NAMALWA (cell line): ENCODE data around the gene TSPEAR.
"Not testable (repeated sequence)": the region's sequence is repeated elsewhere in the genome, so short reads cannot be mapped to it uniquely, and the experiment has no call there.

Source experiments
- DNase-seq: peaks from one replicate; pipeline ENCODE4 v3.0.0-alpha.2; 2015; ENCODE audit warnings: low spot score

TSPEAR gene

GRCh38 chr21:44627181-44627822 is 84.1 kb downstream of the TSPEAR start:
- DNase-seq = not testable (repeated sequence)

DNA sequence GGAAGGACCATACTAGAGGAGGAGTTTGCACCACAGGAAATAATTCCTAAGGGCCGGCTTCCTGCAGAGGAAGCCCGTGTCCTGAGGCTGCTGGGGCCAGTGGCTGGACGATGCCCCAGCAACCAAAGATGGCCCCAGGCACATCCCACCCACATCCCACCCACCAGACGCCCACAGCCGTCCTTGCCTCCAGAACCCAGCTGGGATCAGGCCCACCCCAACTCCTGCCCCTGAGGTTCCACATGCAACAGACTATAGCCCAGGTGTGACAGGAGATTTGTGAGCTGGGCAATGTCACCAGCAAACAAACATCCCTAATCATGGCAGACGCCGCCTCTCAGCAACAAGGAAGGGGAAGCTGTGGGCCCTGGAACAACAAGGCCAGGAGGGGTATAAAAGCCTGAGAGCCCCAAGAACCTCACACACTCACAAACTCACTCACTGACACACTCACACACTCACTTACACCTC is 84.7 kb downstream of the TSPEAR start, which contains the start of gene KRTAP10-9:
KRTAP10-9 (plus strand) TSS at position 421 of the 471 bp plus-strand sequence. CDS start 79 bp downstream, outside the sequence.
- no peak for DNase-seq

DNA sequence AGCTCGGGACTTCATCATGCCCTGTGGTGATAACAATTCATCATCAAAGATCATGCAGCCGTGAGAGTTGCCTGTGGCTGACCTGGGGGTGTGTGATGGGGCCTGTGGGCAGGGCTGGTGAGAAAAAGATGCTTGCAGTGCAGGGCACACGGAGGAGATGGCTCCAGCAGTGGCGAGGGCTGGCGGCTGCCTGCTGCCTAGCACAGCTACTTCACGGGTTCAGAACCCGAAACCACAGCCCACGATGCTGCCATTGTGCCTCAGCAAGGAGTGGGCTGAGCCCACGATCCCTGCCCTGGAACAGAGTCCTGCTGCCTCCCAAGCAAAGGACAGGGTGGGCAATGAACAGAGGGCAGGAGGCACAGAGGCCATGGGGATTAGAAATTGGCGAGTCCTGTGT is 85.1 kb downstream of the TSPEAR start:
- DNase-seq = no peak

DNA sequence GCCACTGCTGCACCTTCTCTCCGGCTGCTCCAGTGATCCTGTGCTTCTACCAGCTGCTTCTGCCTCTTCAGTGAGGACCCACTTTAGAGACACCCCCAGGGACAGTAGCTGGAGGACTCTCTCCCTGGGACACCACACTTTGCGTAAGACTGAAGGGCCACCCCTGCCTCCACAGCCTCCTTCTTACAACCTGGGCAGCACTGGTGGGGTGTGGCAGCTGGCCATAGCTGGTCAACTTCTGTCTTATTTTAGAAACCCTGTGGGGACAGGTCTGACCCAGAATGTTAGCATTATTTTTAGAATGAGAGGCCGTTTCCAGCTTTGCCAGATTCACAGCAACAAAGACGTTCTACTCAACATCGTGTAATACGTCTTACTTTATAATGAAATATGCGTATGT is 85.6 kb downstream of the TSPEAR start:
- DNase-seq = no peak

GRCh38 chr21:44623575-44623974 is 87.8 kb downstream of the TSPEAR start:
- no peak for DNase-seq

DNA sequence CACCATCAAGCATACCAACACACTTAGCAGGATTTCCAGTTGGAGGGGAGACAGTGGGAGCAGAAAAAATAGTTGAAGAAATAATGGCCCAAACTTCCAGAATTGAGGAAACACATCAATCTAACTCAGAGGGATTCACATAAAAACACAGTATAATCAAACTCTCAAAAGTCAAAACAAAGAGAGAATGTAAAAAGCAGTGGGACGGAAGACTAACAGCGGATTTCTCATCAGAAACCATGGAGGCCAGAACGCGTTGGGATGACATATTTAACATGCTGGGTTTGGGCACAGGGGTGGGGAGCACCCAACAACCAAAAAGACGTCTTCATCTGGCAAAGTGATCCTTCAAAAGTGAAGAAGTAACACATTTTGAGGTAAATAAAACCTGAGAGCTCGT is 91.5 kb downstream of the TSPEAR start:
- DNase-seq = no peak

DNA sequence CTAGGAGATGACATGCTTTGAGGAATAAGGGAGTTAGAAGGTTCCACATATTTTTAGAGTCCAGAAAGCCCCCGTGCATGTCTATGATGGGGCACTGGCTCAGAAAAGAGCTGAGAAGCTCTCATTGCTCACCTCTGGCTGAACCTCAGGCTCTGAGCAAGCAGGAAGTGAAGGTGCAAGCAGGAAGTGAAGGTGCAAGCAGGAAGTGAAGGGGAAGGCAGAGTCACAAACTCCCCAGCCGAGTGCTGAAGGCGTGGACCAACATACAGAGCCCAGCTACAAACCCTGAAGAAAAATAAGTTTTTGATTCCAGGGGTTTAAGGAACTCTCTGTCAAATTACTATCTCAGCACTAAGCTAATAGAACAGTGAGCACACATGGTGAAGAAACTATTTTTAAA is 92.5 kb downstream of the TSPEAR start:
- no peak for DNase-seq

- DNase-seq = no peak
Measured at GRCh38 chr21:44618504-44618903, 92.9 kb downstream of the TSPEAR start.

- no peak for DNase-seq
Measured at GRCh38 chr21:44617071-44617501, 94.3 kb downstream of the TSPEAR start.

- no peak for DNase-seq
Measured at GRCh38 chr21:44616591-44616926, 94.8 kb downstream of the TSPEAR start.

DNA sequence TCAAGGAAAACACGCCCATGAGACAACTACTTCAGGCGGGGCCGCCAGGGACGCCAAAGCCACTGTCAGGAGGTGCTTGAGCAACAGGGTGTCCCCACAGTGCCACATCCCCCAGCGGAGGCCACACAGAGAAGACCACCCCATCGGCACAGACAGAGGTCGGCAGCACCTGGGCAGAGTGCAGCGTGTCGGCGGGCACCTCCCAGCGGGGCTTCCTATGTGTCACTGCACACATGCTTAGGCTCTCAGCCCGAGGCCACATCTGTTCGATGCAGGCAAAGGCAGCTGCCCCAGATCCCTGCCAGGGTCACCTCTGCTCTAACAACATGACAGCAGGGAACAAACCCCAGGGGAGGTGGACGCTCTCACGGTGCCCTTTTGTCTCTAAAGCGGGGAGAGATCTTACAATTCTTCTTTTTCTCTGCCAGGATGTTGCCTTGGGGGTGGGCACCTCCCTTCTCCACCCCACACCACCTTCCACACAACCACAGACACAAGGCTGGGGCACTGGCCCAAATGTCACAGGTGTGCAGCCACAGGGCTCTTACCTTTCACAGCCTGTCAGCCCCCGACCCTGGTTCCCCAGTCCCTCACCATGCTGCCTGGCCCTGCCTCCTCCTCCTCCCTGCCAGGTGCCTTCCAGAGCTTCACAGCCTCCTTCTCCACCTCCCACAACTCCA is 95.3 kb downstream of the TSPEAR start:
- DNase-seq = no peak

- no peak for DNase-seq
Measured at GRCh38 chr21:44615466-44615865, 95.9 kb downstream of the TSPEAR start.

DNA sequence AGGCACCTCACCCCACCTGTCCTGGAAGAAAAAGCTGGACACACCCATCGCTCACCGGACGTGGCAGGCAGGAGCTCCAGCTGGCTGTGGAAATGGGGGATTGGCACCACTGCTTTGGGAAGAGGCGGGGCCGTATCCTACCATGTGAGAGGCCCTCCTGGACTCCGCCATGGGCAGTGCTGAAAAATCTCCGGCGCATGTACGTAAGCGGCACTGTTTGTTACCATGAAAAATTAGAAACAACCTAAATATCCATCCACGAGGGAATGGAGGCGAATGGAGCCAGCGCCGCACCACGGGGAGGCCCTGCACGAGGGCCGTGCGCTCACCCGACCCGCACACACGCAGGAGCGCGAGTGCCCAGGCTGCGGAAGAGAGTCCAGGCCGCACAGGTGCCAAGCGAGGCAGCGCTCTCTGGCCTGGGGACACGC is 96.4 kb downstream of the TSPEAR start:
- DNase-seq = no peak

DNA sequence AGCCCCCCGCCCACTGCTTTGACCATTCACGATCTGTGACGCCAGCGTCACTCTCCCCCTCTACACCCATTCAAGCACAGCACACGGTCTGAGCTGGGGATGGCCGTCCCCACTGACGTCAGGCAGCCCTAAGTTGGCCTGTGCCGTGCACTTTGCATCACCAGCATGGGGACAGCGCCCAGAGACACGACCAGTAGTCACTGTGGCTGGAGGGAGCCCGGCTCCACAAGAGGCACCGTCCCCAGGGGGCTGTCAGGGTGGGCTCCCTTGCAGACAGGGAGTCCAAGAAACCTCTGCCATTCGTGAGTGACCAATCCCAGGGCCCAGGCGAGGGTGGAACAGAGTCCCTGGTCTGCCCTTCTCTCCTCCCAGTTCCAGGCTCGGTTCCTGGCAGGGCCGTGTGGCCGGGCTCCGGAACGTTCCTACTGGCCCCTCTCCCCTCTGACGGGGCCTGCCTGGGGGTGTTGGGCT is 97.2 kb downstream of the TSPEAR start:
- no peak for DNase-seq

- DNase-seq = no peak
Measured at GRCh38 chr21:44613386-44614155, 97.8 kb downstream of the TSPEAR start.

DNA sequence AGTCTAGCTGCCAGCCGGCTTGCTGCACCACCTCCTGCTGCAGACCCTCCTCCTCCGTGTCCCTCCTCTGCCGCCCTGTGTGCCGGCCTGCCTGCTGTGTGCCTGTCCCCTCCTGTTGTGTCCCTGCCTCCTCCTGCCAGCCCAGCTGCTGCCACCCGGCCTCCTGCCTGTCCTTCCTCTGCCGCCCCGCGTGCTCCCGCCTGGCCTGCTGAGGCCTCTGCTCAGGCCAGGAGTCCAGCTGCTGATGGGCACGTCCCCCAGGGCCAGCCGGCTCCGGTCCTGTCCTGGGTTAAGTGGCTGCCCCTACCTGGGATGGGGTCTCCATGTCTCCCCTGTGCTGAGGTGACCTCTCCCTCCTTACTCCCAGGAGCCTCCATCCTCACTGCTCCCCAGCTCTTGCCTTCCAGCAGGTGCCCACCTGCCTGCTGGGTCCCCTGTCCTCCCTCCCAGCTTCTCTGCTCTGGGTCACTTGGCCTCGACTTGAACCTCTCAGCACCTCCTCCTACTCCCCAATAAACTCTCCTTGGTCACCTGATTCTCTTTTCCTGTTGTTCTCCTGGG is 98.6 kb downstream of the TSPEAR start:
- no peak for DNase-seq

GRCh38 chr21:44612029-44612486 is 99.3 kb downstream of the TSPEAR start, which contains the start of gene KRTAP10-8:
TSS of gene KRTAP10-8 (plus strand) at chr21:44612079. CDS start at chr21:44612101, 22 bp downstream.
- DNase-seq = no peak

GRCh38 chr21:44611551-44611950 is 99.8 kb downstream of the TSPEAR start:
- no peak for DNase-seq

GRCh38 chr21:44610157-44610843 is 101.1 kb downstream of the TSPEAR start:
- not testable (repeated sequence) for DNase-seq

GRCh38 chr21:44609193-44609592 is 102.2 kb downstream of the TSPEAR start:
- DNase-seq = no peak

GRCh38 chr21:44606495-44606894 is 104.9 kb downstream of the TSPEAR start:
- DNase-seq = no peak

DNA sequence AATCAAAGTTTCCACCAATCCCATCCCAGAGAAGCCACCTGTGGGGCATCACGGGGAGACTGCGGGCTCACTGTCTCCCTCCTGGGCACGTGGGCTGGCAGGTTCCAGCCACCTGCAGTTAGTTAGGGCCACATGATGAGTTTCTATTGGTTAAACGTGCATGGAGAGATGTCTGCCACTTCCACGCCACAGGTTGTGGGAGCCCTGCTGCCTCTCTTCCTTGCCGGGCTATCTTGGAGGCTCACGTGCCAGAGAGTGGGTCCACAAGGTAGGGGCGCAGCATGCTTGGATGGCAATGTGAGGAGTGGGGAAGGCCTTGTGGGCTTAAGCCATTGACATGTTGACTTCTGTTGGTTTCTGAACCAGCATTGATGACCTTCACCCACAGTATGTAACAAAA is 107.5 kb downstream of the TSPEAR start:
- no peak for DNase-seq
